T-helper 2 cell treated with Interferon-gamma antibody and Interleukin-4, amounts not matched to agents 100 ng/mL and 5 ng/mL, for 36 hours (primary cell): ENCODE measurements around the gene LCN12. TPM values are rescaled to one million over a fixed set of nuclear protein-coding genes. Genes with fewer than 3 reads are reported as not detected.

ENCODE experiments used
- intact Hi-C: fragments of 100-400 bp; cut with micrococcal nuclease; formaldehyde crosslinking; loops from one replicate; pipeline ENCODE4 v1.15.1; 2023
- total RNA-seq: library from RNA; stranded (reverse); gene quantifications from 2 replicates; pipeline ENCODE4 v1.2.3, GENCODE V29; 2022

Gene LCN12
- total RNA-seq, 1 donor from 2014 or later = 2.3 TPM

DNA sequence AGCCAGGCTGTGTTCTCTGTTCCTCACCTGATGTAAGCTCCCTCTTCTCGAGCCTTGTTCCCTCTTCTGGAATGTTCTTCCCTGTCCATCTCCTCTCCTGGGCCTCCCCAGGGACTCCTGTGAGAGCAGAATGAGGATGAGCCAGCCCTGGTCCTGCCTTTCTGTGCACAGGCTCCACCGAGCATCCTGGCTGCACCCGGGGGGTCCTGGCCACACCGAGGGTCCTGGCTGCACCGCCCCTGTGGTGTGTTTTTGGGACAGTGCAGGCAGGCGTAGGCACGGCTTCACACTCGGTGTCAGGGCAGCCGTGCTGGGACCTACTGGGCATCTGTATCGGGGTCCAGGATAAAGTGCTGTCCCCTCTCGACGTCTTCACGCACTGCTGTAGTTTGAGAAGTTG, 25.3 kb upstream of the LCN12 start:
- intact Hi-C loops = no loop called here

DNA sequence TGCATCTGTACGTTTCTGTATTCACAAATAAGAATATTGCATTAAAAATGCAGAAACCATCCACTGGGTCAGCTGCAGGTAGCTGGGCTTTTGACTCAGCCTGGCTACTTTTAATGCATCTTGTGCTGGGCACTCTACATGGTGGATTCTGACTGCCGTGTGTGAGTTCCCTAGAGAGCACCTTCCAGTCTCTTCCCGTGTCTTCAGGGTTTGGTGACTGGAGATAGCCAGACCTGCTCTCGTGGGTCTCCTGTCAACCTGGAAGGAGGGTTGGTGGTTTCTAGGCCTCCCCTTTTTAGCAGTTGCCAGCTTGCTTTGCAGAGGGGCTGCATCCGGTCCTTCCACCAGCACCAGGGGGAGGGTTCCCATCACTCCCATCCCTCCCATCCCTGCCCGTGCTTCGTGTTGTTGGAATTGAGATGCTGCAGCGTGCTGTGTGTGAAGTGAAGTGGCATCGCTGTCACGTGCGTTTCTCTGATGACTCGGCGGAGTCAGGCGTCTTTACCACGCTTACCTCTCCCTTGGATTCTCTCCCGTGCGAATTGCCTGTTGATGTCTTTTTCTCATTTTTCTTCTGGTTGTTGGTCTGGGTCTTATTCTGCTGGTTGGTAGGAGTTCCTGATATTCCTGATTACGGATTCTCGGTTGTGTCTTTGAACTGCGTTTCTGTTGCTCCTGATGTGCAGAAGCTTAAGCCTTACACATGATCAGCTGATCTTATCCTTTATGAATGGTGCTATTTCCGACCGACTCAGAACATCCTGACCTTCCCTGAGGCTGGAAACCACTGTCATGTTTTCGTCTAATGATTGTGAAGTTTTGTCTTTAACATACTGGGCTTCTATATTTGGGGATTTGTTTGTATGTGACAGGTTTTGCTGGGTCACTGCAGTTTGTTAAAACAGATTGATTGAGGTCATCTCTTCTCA, 24.5 kb upstream of the LCN12 start:
- intact Hi-C loops = no loop called here

DNA sequence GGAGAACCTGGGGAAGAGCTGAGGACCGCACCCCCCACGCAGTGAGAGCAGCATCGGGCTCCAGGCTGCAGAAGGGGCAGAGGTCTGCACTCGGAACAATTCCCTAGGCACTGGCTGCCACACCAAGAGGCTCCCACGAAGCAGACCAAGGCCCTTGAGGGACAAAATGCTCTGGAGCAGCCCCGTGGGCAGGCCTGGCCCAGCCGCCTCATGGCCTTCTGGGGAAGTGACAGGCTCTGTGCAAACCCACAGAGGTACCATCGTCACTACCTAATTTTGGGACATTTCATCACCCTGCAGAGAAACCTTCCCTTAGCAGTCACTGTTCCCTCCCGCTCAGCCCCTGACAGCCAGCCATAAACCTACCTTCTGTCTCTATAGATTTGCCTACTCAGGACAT, 23.5 kb upstream of the LCN12 start:
- intact Hi-C loops = no loop called here

DNA sequence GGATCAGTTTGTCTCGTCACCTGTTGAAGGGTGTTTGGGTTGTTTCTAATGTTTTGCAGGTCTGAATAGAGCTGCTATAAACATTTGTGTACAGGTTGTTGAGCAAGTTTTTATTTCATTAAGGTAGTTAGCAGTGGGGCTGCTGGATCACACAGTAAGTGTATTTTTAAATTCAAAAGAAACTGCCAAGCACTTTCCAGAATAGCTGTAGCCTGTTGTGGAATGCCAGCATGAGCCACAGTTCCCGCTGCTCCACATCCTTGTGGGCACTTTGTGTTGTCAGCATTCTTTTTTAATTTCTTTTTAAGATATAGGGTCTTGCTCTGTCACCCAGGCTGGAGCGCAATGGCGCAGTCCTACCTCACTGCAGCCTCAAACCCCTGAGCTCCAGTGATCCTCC, 22.1 kb upstream of the LCN12 start:
- intact Hi-C loops = no loop called here

DNA sequence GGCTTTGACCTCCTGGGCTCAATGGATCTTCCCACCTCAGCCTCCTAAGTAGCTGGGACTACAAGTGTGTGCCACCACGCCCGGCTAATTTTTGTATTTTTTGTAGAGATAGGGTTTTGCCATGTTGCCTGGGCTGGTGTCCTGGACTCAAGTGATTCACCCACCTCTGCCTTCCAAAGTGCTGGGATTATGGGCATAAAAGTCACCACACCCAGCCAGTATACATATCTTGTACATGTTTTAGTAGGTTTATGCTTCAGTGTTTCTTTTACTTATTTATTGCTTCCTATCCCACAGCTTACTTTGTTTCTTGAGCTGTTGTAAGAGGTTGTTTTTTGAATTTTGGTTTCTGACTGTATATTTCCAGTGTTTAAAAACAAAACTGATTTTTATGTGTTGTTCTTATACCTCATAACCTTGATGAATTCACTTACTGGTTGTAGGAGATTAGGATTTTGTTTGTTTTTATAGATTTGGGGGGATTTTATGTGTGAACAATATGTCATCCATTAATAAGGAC, 20.4 kb upstream of the LCN12 start:
- intact Hi-C loops = no loop called here

DNA sequence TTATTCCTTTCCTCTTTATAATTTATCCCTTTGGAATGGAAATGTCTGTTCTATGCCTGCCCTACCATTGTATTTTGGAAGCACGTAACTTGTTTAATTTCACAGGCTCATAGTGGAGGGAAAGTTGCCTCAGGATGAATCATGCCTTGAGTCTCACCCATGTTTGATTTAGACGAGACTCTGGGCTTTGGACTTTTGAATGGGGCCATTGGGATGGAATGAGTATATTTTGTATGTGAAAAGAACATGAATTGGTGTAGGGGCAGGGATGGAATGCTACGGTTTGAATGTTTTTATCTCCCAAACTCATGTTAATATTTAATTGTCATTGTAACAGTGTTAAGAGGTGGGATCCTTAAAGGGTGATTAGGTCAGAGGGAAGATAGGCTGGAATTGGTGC, 17.8 kb upstream of the LCN12 start:
- intact Hi-C loops = no loop called here

DNA sequence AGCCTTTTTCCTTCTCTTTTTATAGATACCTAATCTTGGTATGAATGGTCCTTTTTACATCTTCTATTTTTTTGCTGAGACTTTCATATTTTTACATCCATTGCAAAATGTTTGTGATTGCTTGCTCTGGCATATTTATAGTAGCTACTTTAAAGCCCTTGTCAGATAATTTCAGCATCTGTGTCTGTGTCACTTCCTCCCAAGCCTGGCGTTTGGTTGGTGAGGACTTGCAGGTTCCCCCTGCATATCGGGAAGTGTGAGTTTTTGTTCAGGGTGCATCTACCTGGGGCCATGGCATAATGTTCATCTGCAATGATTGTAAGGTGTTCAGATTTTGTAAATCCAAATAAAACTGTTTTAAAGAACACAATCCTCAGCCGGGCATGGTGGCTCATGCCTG, 16.4 kb upstream of the LCN12 start:
- intact Hi-C loops = no loop called here

DNA sequence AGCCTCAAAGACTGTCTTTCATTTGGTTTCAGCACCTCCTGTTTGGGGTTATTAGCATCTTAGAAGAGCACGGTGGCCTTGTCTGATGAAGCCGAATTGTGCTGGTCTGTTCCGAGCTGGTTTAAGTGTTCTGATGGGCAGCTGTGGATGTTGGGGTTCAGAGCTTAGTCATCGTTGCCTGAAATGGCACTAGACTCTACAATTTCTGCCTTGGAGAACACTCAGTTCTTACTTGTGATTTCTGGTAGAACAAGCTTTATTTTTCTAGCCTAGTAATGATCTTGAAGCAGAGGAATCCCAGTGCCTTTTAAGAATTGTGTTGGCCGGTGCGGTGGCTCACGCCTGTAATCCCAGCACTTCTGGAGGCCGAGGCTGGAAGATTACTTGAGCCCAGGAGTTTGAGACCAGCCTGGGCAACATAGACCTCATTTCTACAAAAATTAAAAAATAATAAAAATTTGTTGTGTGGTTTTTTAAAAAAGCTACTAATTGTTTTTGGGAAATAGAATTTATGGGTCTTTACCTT, 15.4 kb upstream of the LCN12 start:
- intact Hi-C loops = no loop called here

DNA sequence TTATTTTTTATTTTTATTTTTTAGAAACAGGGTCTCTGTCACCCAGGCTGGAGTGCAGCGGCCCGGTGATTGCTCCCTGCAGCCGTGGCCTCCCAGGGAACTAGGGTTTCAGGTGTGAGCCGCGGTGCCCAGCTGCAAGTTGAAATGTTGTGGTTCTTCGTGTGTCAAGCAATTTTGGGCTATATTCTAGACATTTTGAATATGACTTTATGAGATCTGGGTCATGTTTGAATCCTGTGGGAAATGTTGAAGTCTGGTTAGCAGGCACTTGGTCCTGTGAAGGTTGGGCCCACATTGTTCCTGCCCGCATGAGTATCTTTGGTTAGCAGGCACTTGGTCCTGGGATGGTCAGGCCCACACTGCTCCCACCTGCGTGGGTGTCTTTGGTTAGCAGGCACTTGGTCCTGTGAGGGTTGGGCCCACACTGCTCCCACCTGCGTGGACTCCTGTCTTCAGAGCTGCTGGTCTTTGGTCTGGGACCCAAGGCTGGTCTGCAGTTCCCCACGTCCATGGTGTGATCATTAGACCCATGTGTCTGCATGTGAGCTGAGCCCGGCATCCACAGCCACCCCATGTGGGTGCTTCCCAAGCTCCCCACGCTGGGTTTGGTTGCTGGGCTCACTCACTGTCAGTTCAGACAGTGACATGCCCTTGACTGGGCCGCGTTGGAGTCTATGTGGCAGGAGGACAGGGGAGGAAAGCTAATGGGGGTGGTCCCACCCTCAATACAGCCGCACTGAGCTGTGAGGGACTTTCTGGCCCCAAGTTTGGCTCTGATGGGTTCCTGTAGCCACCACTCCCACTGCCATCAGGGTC, 14.7 kb upstream of the LCN12 start:
- intact Hi-C loops = no loop called here

DNA sequence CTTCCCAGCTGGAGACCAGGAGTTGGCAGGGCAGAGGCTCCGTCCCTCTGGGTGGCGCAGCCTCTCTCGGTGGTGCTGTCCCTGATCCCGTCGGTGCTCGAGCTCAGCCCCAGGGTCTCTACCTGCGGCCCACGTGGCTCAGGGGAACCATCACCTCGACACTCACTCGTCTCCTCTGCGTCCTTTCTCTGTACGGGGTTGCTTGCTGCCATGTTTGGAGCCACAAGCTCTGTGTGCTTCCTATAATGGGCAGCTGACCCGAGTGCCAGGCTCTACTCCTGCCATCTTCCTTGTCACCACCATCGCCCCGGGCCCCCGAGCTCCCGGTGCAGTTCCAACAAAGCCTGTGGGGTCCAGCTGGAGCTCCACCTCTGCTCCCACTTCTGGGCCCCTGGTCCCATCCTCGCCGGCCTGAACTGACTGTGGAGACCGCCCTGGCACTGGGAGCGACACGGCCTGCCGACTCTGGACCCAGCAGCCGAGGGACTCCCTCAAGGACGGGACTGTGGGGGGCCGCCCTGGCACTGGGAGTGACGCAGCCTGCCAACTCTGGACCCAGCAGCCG, 12.6 kb upstream of the LCN12 start:
- intact Hi-C loops = no loop called here

DNA sequence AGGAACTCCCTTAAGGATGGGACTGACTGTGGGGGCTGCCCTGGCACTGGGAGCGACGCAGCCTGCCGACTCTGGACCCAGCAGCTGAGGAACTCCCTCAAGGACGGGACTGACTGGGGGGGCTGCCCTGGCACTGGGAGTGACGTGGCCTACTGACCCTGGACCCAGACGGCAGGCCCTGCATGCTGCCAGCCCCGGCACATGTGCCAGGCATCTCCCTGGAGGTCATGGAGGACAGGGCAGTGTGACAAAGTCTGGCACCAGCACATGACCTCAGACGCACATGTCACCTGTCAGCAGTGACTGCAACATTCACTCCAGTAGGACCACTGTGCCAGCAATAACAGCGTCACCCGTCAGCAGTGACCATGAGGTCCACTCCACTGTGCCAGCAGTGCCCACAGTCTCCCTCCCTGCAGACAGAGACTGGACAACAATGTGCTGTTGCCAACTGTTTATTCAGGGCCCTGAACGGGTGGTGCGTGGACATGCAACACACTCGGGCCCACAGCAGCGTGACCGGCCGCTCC, 12.0 kb upstream of the LCN12 start:
- intact Hi-C loops = loop anchor here (5.0 kb wide), 1 partner anchor 148 kb away; the partner anchor contains the start of gene TMEM141

DNA sequence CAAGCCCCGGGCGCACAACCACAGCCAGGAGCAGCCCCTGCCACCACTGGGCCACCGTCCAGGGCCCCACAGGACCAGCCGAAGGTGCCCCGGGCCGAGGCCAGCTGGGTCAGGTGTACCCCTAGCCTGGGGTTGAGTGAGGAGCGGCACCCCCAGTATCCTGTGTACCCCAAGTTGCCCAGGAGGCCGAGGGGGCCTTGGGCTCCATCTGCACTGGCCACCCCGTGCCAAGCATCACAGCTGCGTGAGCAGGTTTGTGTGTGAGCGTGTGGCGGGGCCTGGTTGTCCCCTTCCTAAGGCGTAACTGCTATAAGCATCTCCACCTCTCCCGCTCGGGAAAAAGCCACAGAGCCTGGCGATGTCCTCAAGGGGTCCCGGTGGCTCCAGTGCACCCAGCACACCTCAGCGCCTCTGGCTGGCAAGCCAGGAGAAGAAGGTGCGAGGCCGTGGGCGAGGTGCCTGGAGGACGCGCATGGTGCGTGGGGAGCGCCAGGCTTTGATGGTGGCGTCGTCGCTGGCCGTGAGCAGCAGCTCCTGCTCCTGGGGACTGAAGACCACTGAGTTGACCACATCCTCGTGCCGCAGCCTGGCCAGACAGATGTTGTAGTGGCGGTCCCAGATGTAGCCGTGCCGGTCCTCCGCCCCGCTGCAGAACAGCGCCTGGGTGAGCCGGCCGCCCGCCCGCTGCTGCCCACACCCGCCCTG, 11.4 kb upstream of the LCN12 start:
- intact Hi-C loops = loop anchor here (5.0 kb wide), 1 partner anchor 148 kb away; the partner anchor contains the start of gene TMEM141

DNA sequence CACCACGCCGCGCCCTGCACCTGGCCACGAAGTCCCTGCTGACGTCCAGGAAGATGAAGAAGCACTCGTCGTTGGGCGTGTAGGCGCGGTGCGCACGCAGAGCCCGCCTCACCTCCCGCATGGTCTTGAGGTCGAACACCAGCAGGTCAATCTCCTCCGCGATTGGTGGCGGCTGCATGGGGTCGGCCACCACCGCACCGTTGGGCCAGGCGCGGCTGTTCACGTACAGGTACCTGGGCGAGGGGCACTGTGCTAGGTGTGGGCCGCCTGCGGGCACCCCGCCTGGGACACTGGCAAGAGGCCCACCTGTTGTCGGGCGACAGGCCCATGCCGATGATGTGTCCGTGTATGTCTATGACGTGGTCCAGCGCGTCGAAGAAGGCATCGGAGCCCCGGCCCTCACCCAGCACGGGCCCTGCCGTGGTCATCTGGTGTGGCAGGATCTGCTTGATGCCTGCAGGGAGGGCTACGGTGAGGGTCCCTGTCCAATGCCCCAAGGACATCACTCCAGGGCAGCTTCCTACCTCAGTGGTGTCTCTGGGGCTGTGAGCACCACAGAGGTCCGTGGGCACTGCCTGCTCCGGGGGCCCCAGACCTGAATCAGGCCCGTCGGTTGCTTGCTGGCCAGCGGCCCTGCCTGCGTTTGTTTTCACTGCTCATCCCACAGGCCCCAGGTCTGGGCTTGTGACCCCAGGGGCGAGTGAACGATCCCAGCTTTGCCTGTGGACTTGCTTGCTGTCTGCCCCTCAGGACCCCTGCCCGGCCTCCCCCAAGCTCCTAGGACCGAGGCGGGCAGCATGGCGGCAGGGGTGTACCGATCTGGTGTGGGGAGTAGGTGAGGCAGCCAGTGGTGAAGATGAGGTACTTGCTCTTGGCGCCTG, 10.6 kb upstream of the LCN12 start:
- intact Hi-C loops = loop anchor here (5.0 kb wide), 1 partner anchor 149 kb away; the partner anchor contains the start of gene TMEM141

DNA sequence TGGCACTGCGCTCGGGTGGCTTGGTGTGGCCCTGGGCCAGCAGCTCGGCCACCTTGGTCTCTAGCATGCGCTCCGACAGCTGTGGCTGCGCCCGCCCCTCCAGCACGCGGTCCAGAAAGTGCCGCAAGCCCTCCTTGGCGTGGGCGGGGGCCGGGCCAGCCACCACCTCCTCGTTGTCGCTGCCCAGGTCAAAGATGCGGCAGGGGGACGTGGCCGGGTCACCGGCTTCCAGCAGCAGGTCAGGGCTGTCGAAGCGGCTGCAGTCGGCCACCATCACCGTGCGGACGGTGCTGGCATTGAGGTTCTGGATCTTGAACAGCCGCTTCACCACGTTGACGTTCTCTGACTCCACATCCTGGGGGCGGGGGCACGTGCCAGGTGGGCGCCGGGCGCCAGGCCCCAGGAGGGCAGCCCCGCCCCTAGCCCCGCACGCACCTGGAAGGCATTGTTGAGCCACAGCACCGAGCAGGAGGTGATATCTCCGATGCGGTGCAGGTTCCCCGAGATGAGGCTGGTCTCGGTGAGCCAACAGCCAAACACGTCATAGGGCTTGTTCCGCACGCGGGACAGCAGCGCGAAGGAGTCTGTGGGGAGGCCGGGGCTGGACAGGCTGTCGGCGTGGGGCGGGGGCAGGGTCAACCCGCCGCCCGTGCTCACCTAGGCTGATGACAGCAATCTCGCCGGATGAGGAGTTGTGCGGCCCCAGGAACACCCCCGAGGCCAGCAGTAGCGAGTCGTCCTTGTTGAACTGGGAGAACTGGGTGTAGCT, 9.8 kb upstream of the LCN12 start:
- intact Hi-C loops = loop anchor here (5.0 kb wide), 1 partner anchor 150 kb away; the partner anchor contains the start of gene TMEM141

DNA sequence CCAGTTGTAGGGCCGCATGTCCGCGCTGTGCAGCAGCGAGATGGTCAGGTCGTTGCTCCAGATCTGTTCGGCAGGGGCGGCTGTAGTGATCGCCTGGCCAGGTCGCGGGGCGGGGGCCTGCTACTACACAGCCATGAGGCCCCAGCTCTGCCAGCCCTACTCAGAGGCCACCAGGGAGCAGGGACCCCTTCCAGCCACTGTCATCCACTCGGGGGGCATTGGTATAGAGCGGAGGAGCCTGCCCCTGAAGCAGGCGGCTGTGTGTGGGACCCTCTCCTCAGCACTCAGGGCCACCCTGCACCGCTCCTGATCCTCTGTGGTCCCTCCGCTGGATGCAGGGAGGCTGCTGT, 9.2 kb upstream of the LCN12 start:
- intact Hi-C loops = loop anchor here (5.0 kb wide), 1 partner anchor 151 kb away; the partner anchor contains the start of gene TMEM141

DNA sequence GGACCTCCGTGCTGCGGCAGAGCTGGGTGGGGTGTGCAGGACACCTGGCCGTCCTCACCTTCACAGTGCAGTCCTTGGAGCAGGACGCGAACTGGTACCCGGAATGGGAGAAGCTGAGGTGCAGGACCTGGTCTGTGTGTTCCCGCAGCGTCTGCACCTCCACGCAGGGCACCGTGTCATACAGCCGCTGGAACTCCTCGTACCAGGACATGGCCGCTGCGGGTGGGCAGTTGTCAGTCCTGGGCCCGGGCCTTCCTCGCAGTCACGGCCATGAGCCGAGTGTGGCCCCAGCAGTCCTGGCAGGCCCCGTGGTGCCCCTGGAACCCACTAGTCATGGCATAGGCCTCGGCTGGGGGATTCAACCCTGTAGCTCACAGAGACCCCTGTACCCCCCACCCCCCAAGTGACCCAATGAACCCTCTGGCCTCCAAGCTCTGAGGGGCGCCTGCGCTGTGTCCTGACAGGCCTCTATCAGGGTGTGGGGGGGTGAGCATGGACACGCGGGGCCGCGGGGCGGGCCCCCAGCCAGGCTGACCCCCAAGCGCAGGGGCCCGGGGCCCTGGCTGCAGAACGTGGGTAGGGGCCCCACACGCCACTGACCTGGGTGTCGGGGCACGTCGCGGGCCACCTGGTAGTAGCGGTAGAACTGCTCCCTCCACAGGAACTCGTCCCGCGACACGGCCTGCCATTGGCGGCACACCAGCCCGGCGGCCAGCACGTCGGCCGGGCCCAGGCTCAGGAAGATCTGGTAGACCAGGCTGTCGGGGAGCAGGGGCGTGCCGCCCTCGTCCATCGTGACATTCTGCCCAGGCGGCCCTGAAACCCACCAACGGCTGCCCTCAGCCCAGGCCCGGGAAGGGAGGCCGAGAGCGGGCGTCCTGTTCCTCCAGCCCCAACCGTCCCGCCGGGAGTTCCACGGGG, 8.5 kb upstream of the LCN12 start:
- intact Hi-C loops = loop anchor here (1.0 to 5.0 kb wide), 5 partner anchors 41 to 151 kb away; partner anchors contain the start of genes AJM1, PAXX, TMEM141 and TRAF2

DNA sequence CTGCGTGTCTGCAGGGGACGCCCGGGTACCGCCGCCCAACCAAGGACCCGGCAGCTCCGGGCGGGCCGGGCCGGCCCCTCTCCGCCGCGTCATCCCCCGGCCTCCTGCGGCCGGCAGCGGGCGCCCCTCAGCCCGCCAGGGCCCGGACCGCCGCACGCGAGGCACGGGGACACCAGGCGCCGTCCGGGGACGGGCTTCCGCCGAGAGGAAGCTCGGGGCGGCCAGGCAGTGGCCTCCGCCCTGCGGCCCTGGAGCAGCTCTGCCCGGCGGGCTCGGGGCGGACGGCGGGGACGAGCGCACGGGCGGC, 7.9 kb upstream of the LCN12 start:
- intact Hi-C loops = loop anchor here (1.0 to 5.0 kb wide), 5 partner anchors 42 to 152 kb away; partner anchors contain the start of genes AJM1, PAXX, TMEM141 and TRAF2
